GM19328 (cell line): ENCODE data around the gene ZNF121.
"Not testable (repeated sequence)": the region's sequence is repeated elsewhere in the genome, so short reads cannot be mapped to it uniquely, and the experiment has no call there.

Experiments used
- ATAC-seq: cut with Tn5 transposase; IDR thresholded peaks from one replicate; pipeline ENCODE4 v1.9.1; 2021; ENCODE audit warnings: mild to moderate bottlenecking, moderate library complexity; ENCODE audit not compliant: unreplicated experiment

Gene ZNF121

GRCh38 chr19:9539201-9539600 lies 45.1 kb downstream of the ZNF121 start:
- not testable (repeated sequence) for ATAC-seq

DNA sequence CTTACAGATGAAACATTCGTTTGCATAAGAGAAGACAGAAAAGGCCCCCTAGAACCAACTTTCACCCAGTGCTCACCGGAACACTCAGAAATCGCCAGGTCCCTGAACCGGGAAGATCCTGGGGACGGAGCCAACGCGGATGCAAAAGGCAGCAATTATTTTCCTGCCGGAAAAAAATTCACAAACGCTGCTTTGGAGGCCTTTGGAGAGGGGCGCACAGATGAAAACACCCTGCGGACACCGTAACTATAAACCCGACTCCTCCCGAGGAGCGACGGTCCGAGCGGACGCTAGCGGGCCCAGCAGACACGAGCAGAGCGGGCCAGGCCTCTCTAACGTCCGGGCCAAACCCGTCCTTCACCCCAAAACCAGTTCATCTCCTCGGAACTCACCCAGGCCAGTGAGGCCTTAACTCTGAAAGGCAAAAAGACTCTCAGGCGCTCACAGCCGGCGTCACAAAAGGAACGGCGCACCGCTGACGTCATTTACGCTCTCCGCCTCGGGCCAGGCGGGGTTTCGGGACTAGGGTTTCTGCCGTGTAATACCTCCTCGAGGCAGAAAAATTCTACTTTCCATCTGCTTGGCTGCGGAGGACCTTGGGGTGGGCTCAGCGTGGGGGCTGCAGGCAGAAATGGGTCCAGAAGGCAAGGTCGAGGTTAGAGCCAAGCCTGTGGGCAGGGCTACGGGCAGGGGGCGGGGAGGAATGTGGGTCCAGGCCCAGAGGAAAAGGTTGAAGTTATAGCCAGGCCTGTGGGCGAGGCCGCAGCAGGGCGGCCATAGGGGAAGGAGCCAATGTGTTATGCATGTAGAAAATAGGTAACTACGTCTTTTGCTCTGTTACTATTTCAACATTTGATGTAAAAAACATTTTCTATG lies 45.9 kb downstream of the ZNF121 start, which contains the start of gene ZNF426:
TSS of gene ZNF426 (minus strand) at position 463 of the 876 bp plus-strand sequence. CDS start 2,413 bp downstream, outside the sequence.
- no peak for ATAC-seq

GRCh38 chr19:9535934-9536333 lies 48.4 kb downstream of the ZNF121 start:
- no peak for ATAC-seq

- ATAC-seq, result no peak
Measured at GRCh38 chr19:9531933-9532332, 52.4 kb downstream of the ZNF121 start.

- ATAC-seq, result no peak
Measured at GRCh38 chr19:9528757-9529336, 55.5 kb downstream of the ZNF121 start.

DNA sequence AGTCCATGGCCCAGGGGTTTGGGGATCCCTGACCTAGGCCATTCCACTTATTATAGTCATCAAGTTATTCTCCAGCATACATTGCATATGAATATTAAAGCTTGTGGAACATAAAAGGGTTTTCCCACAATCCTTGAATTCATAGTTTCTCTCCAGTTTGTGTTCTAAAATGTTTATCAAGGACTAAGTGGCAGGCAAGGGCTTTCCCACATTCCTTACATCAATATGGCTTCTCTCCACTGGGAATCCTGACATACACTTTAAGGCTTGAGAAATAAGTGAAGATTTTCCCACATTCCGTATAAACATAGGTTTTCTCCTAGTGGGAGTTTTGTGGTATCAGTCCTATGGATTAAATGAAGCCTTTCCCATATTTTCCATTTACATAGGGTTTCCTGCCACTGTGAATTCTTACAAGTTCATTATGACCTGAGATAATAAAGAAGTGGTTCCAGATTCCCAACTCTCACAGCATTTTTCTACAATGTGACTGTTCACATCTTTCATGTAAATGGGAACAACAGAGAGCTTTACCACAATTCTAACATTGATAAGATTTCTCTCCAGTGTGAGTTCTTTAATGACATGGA lies 60.3 kb downstream of the ZNF121 start:
- ATAC-seq, result no peak
